HG03095 (cell line): Measurements from ENCODE around the gene YPEL3.

ENCODE experiments used
- ATAC-seq: cut with Tn5 transposase; IDR thresholded peaks from one replicate; pipeline ENCODE4 v1.9.1; 2021; ENCODE audit warnings: moderate library complexity; ENCODE audit not compliant: unreplicated experiment

Gene YPEL3

GRCh38 chr16:30091474-30092372, 4.3 kb downstream of the YPEL3 start, which contains the start of gene TBX6:
Gene TBX6 (minus strand): TSS chr16:30091924. CDS start chr16:30091193, 731 bp downstream.
- ATAC-seq: peak; percentile 49

- no peak for ATAC-seq
These were observed 5.2 kb downstream of the YPEL3 start for GRCh38 chr16:30090610-30091331.

GRCh38 chr16:30088832-30089624, 7.0 kb downstream of the YPEL3 start:
- ATAC-seq: no peak

GRCh38 chr16:30088237-30088831, 7.7 kb downstream of the YPEL3 start:
- ATAC-seq: no peak

- no peak for ATAC-seq
These were observed 8.7 kb downstream of the YPEL3 start for GRCh38 chr16:30087181-30087898.

- ATAC-seq: no peak
These were observed 9.5 kb downstream of the YPEL3 start for GRCh38 chr16:30086291-30087140.

- ATAC-seq: no peak
These were observed 10.2 kb downstream of the YPEL3 start for GRCh38 chr16:30085820-30086219.

GRCh38 chr16:30085247-30085646, 10.8 kb downstream of the YPEL3 start:
- no peak for ATAC-seq

GRCh38 chr16:30084816-30085159, 11.2 kb downstream of the YPEL3 start:
- ATAC-seq: no peak

GRCh38 chr16:30084096-30084815, 11.8 kb downstream of the YPEL3 start:
- no peak for ATAC-seq

GRCh38 chr16:30083216-30084055, 12.6 kb downstream of the YPEL3 start:
- ATAC-seq: no peak

GRCh38 chr16:30082545-30083090, 13.4 kb downstream of the YPEL3 start:
- no peak for ATAC-seq

- ATAC-seq: no peak
These were observed 16.5 kb downstream of the YPEL3 start for GRCh38 chr16:30079480-30079879.

- ATAC-seq: no peak
These were observed 17.3 kb downstream of the YPEL3 start for GRCh38 chr16:30078744-30079143.

- ATAC-seq: no peak
These were observed 18.4 kb downstream of the YPEL3 start for GRCh38 chr16:30077656-30078055.

- peak; percentile 16 for ATAC-seq
These were observed 19.7 kb downstream of the YPEL3 start for GRCh38 chr16:30076276-30076791.
